ENCODE measurements around the gene DDX46.

DNA sequence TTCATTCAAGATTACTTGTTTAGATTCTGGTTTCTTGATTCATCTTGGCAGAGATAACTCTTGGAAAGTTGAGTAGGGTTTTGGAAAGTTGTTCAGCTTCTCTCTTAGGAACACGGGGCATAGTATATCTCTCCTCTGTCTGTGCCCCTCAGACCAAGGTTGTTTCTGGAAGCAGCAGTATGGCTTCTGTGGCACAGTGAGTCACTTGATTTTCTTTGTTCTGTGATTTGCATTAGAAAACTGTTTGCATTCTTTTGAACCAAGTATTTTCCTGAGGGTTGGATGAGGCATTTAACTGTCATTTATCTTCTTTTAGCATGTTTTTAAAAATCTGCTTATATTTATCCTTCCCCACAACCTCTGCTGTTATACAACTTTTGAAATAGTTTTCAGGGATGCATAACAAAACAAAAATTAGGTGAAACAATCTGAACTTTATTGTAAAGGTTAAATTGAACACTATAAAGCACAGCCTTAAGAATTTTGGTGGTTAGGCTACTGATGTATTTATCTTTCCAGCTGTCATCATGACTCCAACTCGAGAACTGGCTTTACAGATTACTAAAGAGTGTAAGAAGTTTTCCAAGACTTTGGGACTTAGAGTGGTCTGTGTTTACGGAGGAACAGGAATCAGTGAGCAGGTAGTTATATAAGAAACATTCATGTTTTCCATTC, 26.5 kb downstream of the DDX46 start:
- TF ChIP-seq, protein P1, sequence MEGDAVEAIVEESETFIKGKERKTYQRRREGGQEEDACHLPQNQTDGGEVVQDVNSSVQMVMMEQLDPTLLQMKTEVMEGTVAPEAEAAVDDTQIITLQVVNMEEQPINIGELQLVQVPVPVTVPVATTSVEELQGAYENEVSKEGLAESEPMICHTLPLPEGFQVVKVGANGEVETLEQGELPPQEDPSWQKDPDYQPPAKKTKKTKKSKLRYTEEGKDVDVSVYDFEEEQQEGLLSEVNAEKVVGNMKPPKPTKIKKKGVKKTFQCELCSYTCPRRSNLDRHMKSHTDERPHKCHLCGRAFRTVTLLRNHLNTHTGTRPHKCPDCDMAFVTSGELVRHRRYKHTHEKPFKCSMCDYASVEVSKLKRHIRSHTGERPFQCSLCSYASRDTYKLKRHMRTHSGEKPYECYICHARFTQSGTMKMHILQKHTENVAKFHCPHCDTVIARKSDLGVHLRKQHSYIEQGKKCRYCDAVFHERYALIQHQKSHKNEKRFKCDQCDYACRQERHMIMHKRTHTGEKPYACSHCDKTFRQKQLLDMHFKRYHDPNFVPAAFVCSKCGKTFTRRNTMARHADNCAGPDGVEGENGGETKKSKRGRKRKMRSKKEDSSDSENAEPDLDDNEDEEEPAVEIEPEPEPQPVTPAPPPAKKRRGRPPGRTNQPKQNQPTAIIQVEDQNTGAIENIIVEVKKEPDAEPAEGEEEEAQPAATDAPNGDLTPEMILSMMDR (conservative IDR thresholded peaks at IDR 0.05; ENCODE audit: low read depth, low read length), result no peak
- TF ChIP-seq EZH2 (IDR thresholded peaks at IDR 0.05; ENCODE audit: borderline replicate concordance, low read depth, low read length, poor library complexity, severe bottlenecking), result no peak

All from A673 (cell line).